HUES48 (cell line): Measurements from ENCODE around the gene SENP7.
A peak's percentile ranks its signal among the peaks of the same experiment; 100 is the strongest.

Experiments used
- H3K27ac ChIP-seq: one replicate; pipeline ENCODE4 v1.7.0; 2013; ENCODE audit warnings: low read depth, low read length, inconsistent platforms
- H3K27me3 ChIP-seq: 2 replicates; pipeline ENCODE4 v1.6.1; 2013; ENCODE audit warnings: mild to moderate bottlenecking, low read length; ENCODE audit not compliant: control insufficient read depth, insufficient read depth
- H3K36me3 ChIP-seq: 2 replicates; pipeline ENCODE4 v1.6.1; 2013; ENCODE audit warnings: low read length; ENCODE audit not compliant: control insufficient read depth, insufficient read depth
- H3K4me1 ChIP-seq: 2 replicates; pipeline ENCODE4 v1.6.1; 2013; ENCODE audit warnings: mild to moderate bottlenecking, low read length; ENCODE audit not compliant: control insufficient read depth, insufficient read depth
- H3K4me3 ChIP-seq: 2 replicates; pipeline ENCODE4 v1.5.1; 2013; ENCODE audit warnings: mild to moderate bottlenecking, low read depth, low read length
- H3K9ac ChIP-seq: 2 replicates; pipeline ENCODE4 v1.6.1; 2013; ENCODE audit warnings: mild to moderate bottlenecking, low read depth, low read length, moderate library complexity
- H3K9me3 ChIP-seq: 2 replicates; pipeline ENCODE4 v1.6.1; 2013; ENCODE audit warnings: low read length; ENCODE audit not compliant: control insufficient read depth, insufficient read depth

Gene SENP7

DNA sequence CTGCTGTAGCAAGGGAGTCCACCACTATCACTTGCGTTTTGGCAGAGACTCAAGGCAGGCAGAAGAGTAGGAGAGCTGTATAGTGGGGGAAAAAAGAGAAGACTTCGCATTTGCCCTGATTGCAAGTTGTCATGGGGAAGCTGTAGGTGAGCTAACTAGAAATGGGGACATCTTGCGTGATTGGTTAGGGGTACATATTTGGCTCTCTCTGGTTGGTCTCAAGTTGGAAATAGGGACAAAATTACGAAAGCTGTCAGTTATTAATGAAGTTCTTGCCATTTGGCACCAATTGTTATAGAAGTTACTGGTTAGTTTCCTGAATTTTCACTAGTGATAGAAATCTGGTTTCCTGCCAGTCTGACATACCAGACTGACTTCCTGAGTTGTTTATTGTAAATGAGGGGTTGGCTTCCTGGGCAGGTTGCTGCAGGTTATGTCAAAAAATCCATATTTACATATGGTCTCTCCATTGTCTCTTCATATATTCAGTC, 8.2 kb upstream of the SENP7 start:
- H3K9ac ChIP-seq = no peak overlapping the region
- no peaks in the 10 kb centered on the region for H3K27me3 ChIP-seq
- no peaks in the 10 kb centered on the region for H3K36me3 ChIP-seq
- 0 out of 2 replicates have a peak, but pooled peaks cover 9% of the 10 kb centered on the region for H3K9me3 ChIP-seq
- H3K27ac ChIP-seq = no peak overlapping the region
- no peak overlapping the region for H3K4me3 ChIP-seq
- H3K4me1 ChIP-seq = 0 out of 2 replicates have a peak, but pooled peaks cover 7% of the 10 kb centered on the region

DNA sequence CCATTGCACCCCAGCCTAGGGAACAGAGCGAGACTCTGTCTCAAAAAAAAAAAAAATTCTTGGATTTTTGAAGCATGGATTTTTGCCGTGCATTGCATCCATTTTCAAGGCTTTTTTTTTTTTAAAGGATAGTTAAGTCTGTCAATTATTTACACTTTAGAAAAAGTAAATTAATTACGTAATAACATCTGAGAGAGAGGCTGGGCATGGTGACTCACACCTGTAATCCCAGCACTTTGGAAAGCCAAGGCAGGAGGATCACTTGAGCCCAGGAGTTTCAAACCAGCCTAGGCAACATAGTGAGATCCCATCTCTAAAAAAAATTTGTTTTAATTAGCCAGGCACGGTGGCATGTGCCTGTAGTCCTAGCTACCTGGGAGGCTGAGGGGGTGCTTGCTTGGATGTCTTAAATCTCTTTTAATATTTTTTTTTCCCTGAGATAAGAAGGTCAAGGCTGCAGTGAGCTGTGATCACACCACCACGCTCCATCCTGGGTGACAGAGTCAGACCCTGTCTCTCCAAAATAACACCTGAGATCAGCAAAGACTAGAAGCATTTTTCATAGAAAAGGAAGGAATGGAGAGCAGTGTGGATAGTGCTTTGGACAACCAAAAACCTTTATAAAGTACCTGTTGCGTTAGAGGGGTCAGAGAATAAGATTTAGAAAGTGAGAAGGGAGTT, 6.8 kb upstream of the SENP7 start:
- H3K27me3 ChIP-seq = no peaks in the 10 kb centered on the region
- no peak overlapping the region for H3K9ac ChIP-seq
- 0 out of 2 replicates have a peak, but pooled peaks cover 2% of the 10 kb centered on the region for H3K9me3 ChIP-seq
- H3K36me3 ChIP-seq = no peaks in the 10 kb centered on the region
- H3K27ac ChIP-seq = no peak overlapping the region
- H3K4me3 ChIP-seq = no peak overlapping the region
- 0 out of 2 replicates have a peak, but pooled peaks cover 7% of the 10 kb centered on the region for H3K4me1 ChIP-seq

DNA sequence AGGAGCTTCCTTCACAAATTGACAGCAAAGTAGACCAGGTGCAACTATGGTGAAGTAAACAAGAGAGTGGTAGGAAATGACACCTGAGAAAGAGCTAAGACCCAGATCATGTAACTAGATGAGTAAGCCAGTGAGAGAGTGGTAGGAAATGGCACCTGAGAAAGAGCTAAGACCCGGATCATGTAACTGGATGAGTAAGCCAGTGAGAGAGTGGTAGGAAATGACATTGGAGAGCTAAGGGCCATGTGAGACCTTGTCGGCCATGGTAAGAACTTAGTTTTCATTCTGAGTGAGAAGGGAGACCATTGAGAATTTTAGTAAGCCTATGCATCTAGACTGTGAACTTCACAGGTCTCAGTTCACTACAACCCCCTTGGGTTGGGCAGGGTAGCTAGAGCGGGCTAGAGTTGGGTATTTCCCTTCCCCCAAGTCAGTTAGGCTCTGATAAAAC, 5.4 kb upstream of the SENP7 start:
- no peak overlapping the region for H3K4me3 ChIP-seq
- no peaks in the 10 kb centered on the region for H3K27me3 ChIP-seq
- no peak overlapping the region for H3K27ac ChIP-seq
- no peaks in the 10 kb centered on the region for H3K36me3 ChIP-seq
- no peak overlapping the region for H3K9ac ChIP-seq
- H3K9me3 ChIP-seq = no peaks in the 10 kb centered on the region
- H3K4me1 ChIP-seq = peaks cover 12% of the 10 kb centered on the region

DNA sequence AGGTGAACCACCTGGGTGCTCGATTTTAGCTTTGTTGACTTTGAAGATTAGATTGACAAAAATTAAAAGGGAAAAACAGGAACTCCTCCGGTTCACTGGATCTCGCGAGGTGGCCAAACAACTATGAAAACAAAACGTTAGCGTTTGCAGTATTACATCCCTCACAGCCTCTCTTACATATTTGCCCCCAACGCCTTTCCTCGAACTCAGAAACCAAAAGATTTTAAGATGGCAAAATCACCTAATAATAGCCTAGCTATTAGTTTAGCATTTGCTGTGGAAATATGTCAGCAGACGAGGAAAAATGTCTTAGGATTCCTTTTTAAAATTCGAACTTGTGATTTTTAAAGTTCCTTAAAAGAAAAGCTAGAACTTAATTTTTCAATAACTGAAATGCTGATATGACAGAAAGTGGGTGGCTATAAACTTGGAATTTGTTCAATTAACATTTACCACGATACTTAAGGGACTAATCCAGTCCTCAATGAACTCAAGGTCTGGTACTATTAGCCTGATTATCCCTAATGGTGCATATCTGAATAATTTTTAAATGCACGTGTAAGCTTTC, 491 bp upstream of the SENP7 start:
- Histone ChIP-seq H3K4me3 (peak overlapping the region; percentile 91), H3K36me3 (no peaks in the 10 kb centered on the region), H3K9ac (peak overlapping the region; percentile 37), H3K27me3 (no peaks in the 10 kb centered on the region), H3K9me3 (no peaks in the 10 kb centered on the region), H3K4me1 (peaks cover 18% of the 10 kb centered on the region), H3K27ac (peak overlapping the region; percentile 91)

DNA sequence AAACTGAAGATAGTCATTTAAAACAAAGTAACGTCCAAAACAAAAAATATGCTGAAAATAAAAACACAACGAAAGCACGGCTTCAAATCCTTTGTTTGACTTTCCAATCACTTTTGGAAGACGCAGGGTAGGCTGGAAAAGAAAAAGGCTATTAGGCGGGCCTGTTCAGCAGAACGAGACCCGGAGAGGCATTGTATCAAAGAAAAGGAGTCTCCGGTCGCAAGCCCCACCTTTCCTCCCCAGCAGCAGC, 691 bp downstream of the SENP7 start:
- H3K4me3 ChIP-seq = peak overlapping the region; percentile 91
- H3K27me3 ChIP-seq = no peaks in the 10 kb centered on the region
- H3K4me1 ChIP-seq = peaks cover 13% of the 10 kb centered on the region
- H3K9me3 ChIP-seq = no peaks in the 10 kb centered on the region
- peak overlapping the region; percentile 91 for H3K27ac ChIP-seq
- peak overlapping the region; percentile 37 for H3K9ac ChIP-seq
- no peaks in the 10 kb centered on the region for H3K36me3 ChIP-seq

DNA sequence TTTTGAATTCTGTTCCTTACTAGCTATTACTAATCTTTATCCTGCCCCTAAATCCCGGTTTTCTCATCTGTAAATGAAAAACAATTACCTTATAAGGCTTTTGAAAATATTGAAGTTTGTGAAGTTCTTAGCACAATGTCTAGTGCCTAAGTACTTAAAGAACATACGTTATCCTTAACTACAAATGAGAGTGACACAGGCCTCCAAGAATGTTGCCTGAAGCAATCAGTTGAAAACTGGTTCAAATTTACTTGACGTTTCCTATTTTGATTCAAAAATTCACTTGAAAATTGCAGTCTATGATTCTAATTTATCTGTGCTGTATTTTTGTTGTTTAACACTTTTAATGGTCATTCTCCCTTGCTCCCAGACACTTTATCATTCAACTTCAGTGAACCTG, 3.2 kb downstream of the SENP7 start:
- H3K4me3 ChIP-seq = no peak overlapping the region
- no peak overlapping the region for H3K9ac ChIP-seq
- H3K4me1 ChIP-seq = peaks cover 12% of the 10 kb centered on the region
- H3K27ac ChIP-seq = no peak overlapping the region
- H3K27me3 ChIP-seq = no peaks in the 10 kb centered on the region
- no peaks in the 10 kb centered on the region for H3K36me3 ChIP-seq
- H3K9me3 ChIP-seq = no peaks in the 10 kb centered on the region

DNA sequence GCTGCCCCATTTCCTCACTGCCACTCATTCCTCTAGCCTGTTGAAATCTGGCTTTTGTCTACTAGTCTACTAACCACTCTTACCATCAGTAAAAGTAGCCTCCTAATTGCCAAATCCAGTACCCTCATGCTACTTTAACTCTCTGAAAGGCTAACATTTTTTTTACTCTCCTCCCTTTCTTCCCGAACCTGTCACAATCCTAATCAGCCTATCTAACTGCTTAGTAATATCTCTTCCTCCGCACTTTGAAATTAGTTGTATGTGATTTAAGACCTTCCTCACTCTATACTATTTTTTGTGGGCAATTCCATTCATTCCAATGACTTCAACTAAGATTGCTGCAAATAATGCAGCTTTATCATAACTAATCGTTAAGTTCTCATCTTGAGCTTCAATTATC, 3.7 kb downstream of the SENP7 start:
- H3K4me3 ChIP-seq = no peak overlapping the region
- no peaks in the 10 kb centered on the region for H3K36me3 ChIP-seq
- H3K4me1 ChIP-seq = peaks cover 12% of the 10 kb centered on the region
- H3K27ac ChIP-seq = no peak overlapping the region
- no peaks in the 10 kb centered on the region for H3K9me3 ChIP-seq
- no peaks in the 10 kb centered on the region for H3K27me3 ChIP-seq
- H3K9ac ChIP-seq = no peak overlapping the region

DNA sequence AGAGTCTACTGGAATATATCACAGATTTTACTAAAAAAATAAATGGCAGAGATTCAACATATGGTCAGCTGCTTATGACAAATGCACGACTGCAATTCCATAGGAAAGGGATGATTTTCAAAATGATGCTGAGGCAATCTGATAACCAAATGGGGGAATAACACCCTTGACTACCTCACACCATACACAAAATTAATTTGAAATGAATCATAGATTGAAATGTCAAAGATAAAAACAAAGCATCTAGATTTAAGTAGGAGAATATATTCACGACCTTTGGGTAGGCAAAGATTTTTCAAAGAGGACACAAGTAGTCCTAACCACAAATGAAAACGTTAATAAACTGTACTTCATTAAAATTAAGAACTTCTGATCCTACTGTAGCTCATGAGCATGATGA, 11.2 kb downstream of the SENP7 start:
- no peak overlapping the region for H3K27ac ChIP-seq
- no peaks in the 10 kb centered on the region for H3K36me3 ChIP-seq
- no peaks in the 10 kb centered on the region for H3K27me3 ChIP-seq
- H3K9ac ChIP-seq = no peak overlapping the region
- H3K9me3 ChIP-seq = no peaks in the 10 kb centered on the region
- no peak overlapping the region for H3K4me3 ChIP-seq
- no peaks in the 10 kb centered on the region for H3K4me1 ChIP-seq

DNA sequence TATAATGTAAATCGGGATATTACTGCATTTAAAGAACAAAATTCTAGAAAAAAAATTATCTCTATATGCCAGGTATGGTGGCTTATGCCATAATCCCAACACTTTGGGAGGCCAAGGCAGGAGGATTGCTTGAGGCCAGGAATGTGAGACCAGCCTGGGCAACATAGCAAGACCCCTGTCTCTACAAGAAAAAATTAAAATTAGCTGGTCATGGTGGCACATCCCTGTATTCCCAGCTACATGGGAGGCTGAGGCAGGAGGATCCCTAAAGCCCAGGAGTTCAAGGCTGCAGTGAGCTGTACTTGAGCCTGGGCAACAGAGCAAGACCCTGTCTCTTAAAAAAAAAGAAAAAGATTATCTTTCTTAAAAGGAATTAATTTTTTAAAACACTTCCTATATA, 12.8 kb downstream of the SENP7 start:
- H3K4me1 ChIP-seq = no peaks in the 10 kb centered on the region
- H3K27me3 ChIP-seq = no peaks in the 10 kb centered on the region
- no peak overlapping the region for H3K4me3 ChIP-seq
- no peak overlapping the region for H3K27ac ChIP-seq
- no peak overlapping the region for H3K9ac ChIP-seq
- no peaks in the 10 kb centered on the region for H3K36me3 ChIP-seq
- H3K9me3 ChIP-seq = no peaks in the 10 kb centered on the region

DNA sequence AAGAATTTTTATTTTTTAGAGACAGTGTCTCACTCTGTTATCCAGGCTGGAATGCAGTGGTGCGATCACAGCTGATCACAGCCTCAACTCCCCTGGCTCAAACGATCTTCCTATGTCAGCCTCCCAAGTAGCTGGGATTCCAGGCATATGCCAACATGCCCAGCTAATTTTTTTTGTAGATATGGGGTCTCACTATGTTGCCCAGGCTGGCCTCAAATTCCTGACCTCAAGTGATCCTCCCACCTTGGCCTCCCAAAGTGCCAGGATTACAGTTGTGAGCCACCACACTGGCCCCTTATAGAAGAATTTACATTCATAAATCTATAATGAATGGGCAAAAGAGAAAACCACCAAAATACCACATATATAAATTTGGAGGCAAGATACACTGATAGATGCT, 15.2 kb downstream of the SENP7 start:
- no peak overlapping the region for H3K27ac ChIP-seq
- H3K36me3 ChIP-seq = 0 out of 2 replicates have a peak, but pooled peaks cover 1% of the 10 kb centered on the region
- H3K4me1 ChIP-seq = no peaks in the 10 kb centered on the region
- H3K27me3 ChIP-seq = no peaks in the 10 kb centered on the region
- no peak overlapping the region for H3K4me3 ChIP-seq
- H3K9me3 ChIP-seq = no peaks in the 10 kb centered on the region
- H3K9ac ChIP-seq = no peak overlapping the region

DNA sequence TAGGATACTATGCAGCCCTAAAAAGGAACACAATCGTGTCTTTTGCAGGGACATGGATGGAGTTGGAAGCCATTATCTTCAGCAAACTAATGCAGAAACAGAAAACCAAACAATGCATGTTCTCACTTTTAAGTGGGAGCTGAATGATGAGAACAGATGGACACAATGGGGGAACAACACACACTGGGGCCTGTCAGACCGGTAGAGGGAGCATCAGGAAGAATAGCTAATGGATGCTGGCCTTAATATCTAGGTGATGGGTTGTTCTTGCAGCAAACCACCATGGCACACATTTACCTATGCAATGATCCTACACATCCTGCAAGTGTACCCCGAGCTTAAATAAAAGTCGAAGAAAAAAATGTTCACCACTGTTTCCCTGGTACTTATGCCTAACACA, 17.5 kb downstream of the SENP7 start:
- Histone ChIP-seq H3K36me3 (0 out of 2 replicates have a peak, but pooled peaks cover 5% of the 10 kb centered on the region), H3K27ac (no peak overlapping the region), H3K9ac (no peak overlapping the region), H3K9me3 (no peaks in the 10 kb centered on the region), H3K27me3 (no peaks in the 10 kb centered on the region), H3K4me1 (no peaks in the 10 kb centered on the region), H3K4me3 (no peak overlapping the region)
